HepG2 (cell line): ENCODE data around the gene ZBP1. TPM values are rescaled to one million over a fixed set of nuclear protein-coding genes. Genes with fewer than 3 reads are reported as not detected.

ENCODE experiments used
- ARHGAP35 ChIP-seq: sonication (generic); formaldehyde crosslinking; IDR thresholded peaks from 2 replicates; pipeline ENCODE4 v1.9.0; 2022; ENCODE audit warnings: mild to moderate bottlenecking, inconsistent platforms, moderate library complexity, missing genetic modification reagents, borderline replicate concordance
- CBX5 ChIP-seq: sonication (generic); formaldehyde crosslinking; IDR thresholded peaks from 2 replicates; pipeline ENCODE4 v1.4.0; 2020; ENCODE audit warnings: missing genetic modification reagents, borderline replicate concordance
- CENPT ChIP-seq: sonication (generic); formaldehyde crosslinking; IDR thresholded peaks from 2 replicates; pipeline ENCODE4 v1.8.0; 2022; ENCODE audit warnings: low read depth, mild to moderate bottlenecking, moderate library complexity, missing genetic modification reagents
- KDM5B ChIP-seq: sonication (generic); formaldehyde crosslinking; IDR thresholded peaks from 2 replicates; pipeline ENCODE4 v1.4.0; 2020; ENCODE audit warnings: missing genetic modification reagents, mild to moderate bottlenecking, borderline replicate concordance
- KLF16 ChIP-seq, 2 experiments: sonication (generic) in 1 of 2; formaldehyde crosslinking in 1 of 2; IDR thresholded peaks; 2 replicates each; pipeline versions ENCODE4 v1.6.1 to v1.8.0; 2016 to 2023; ENCODE audit warnings: missing genetic modification reagents in 2 of 2, missing compliant biosample characterization in 1 of 2
- MTA1 ChIP-seq: sonication (generic); formaldehyde crosslinking; IDR thresholded peaks from 2 replicates; pipeline ENCODE4 v1.4.0; 2020; ENCODE audit warnings: missing genetic modification reagents, mild to moderate bottlenecking, borderline replicate concordance
- PHF20 ChIP-seq: sonication (generic); formaldehyde crosslinking; IDR thresholded peaks from 2 replicates; pipeline ENCODE4 v1.5.0; 2020; ENCODE audit warnings: mild to moderate bottlenecking, missing genetic modification reagents
- RNF219 ChIP-seq: sonication (generic); formaldehyde crosslinking; IDR thresholded peaks from 2 replicates; pipeline ENCODE4 v1.5.0; 2020; ENCODE audit warnings: mild to moderate bottlenecking, missing genetic modification reagents
- SMARCE1 ChIP-seq: fragments of 450-650 bp; IDR thresholded peaks from 2 replicates; pipeline ENCODE4 v1.6.1; 2017; ENCODE audit warnings: borderline replicate concordance
- SNAPC4 ChIP-seq: sonication (generic); formaldehyde crosslinking; IDR thresholded peaks from 2 replicates; pipeline ENCODE4 v1.4.0; 2020; ENCODE audit warnings: mild to moderate bottlenecking, missing genetic modification reagents
- TCF7 ChIP-seq: sonication (generic); IDR thresholded peaks from 2 replicates; pipeline ENCODE4 v1.6.1; 2016; ENCODE audit warnings: antibody characterized with exemption, low read depth
- THRA ChIP-seq: sonication (generic); formaldehyde crosslinking; IDR thresholded peaks from 2 replicates; pipeline ENCODE4 v1.4.0; 2020; ENCODE audit warnings: missing genetic modification reagents, borderline replicate concordance
- ZFP36 ChIP-seq: fragments of 150-350 bp; IDR thresholded peaks from 2 replicates; pipeline ENCODE4 v1.6.1; 2018; ENCODE audit warnings: borderline replicate concordance, low read length, low read depth; ENCODE audit not compliant: partially characterized antibody
- ZNF274 ChIP-seq: sonication (generic); formaldehyde crosslinking; IDR thresholded peaks from 2 replicates; pipeline ENCODE4 v1.5.1; 2020; ENCODE audit warnings: mild to moderate bottlenecking, missing genetic modification reagents
- ZNF326 ChIP-seq: sonication (generic); formaldehyde crosslinking; IDR thresholded peaks from 2 replicates; pipeline ENCODE4 v1.4.0; 2020; ENCODE audit warnings: missing genetic modification reagents, borderline replicate concordance
- ZNF350 ChIP-seq: sonication (generic); formaldehyde crosslinking; IDR thresholded peaks from 2 replicates; pipeline ENCODE4 v1.4.0; 2020; ENCODE audit warnings: mild to moderate bottlenecking, low read depth, missing genetic modification reagents, borderline replicate concordance
- ZNF547 ChIP-seq: sonication (generic); formaldehyde crosslinking; IDR thresholded peaks from 2 replicates; pipeline ENCODE4 v1.5.1; 2020; ENCODE audit warnings: mild to moderate bottlenecking, missing genetic modification reagents
- ZNF563 ChIP-seq: sonication (generic); formaldehyde crosslinking; IDR thresholded peaks from 2 replicates; pipeline ENCODE4 v1.8.0; 2022; ENCODE audit warnings: mild to moderate bottlenecking, moderate library complexity, missing genetic modification reagents
- ZNF572 ChIP-seq: sonication (generic); formaldehyde crosslinking; IDR thresholded peaks from 2 replicates; pipeline ENCODE4 v1.5.1; 2020; ENCODE audit warnings: mild to moderate bottlenecking, missing genetic modification reagents
- polyA plus RNA-seq, 8 experiments: library from polyadenylated mRNA; depleted of rRNA in 3 of 8; stranded (reverse) in 7 of 8; unstranded in 1 of 8; fragments of >200 nt; fragmentation: Illumina TruSeq in 4 of 8; extraction: Trizol in 4 of 8; gene quantifications; 2 replicates each; pipeline versions ENCODE4 v1.2.1 to v1.2.3, GENCODE V29; 2011 to 2016; ENCODE audit warnings: low read depth in 4 of 8, missing spikeins in 1 of 8, mixed read lengths in 1 of 8; ENCODE audit not compliant: insufficient read depth in 1 of 8
- total RNA-seq, 5 experiments: library from RNA; depleted of rRNA; stranded (reverse); fragments of >200 nt; fragmentation: Illumina TruSeq; extraction: Trizol; gene quantifications; 2 replicates each; pipeline ENCODE4 v1.2.3, GENCODE V29; 2016; ENCODE audit warnings: low read depth in 1 of 5

The ZBP1 gene
- total and polyA plus RNA-seq, 2 of the 13 experiments (the other 11 are each of a cell fraction or from before 2014, with no cell fraction given) = not detected

GRCh38 chr20:57596998-57597939 is 23.0 kb downstream of the ZBP1 start (continued):
- no peak; the same call in 1 of the 2 replicates for TF ChIP-seq ZNF350 (CRISPR knock-in tag)
- TF ChIP-seq PHF20 (CRISPR knock-in tag) = peak; percentile 12; the same call in 1 of the 2 replicates
- 0 out of 2 replicates have a peak, but pooled peaks have one; percentile 46 for TF ChIP-seq ZNF563
- no peak for TF ChIP-seq ZNF326 (CRISPR knock-in tag)
- 0 out of 4 replicates have a peak, but pooled peaks of 1 of the 2 experiments have one; percentile 41 for TF ChIP-seq KLF16 (CRISPR knock-in tag; IDR thresholded peaks at IDR 0.05)
- TF ChIP-seq KDM5B (CRISPR knock-in tag) = peak; percentile 67
- no peak for TF ChIP-seq MTA1 (CRISPR knock-in tag)
- no peak for TF ChIP-seq TCF7
- TF ChIP-seq CENPT (CRISPR knock-in tag) = no peak
- peak; percentile 57; the same call in 1 of the 2 replicates for TF ChIP-seq CBX5 (CRISPR knock-in tag)
- TF ChIP-seq SMARCE1 = no peak
- no peak for TF ChIP-seq SNAPC4 (CRISPR knock-in tag)
- peak; percentile 53 for TF ChIP-seq THRA (CRISPR knock-in tag)
- peak; percentile 22 for TF ChIP-seq ZFP36
- TF ChIP-seq ZNF547 (CRISPR knock-in tag) = no peak
- TF ChIP-seq ZNF274 (CRISPR knock-in tag) = no peak
- no peak; the same call in 1 of the 2 replicates for TF ChIP-seq ZNF572 (CRISPR knock-in tag)
- no peak for TF ChIP-seq RNF219
- peak; percentile 48; the same call in 1 of the 2 replicates for TF ChIP-seq ARHGAP35 (CRISPR knock-in tag)
